ENCODE results near the gene C1QTNF9B.

DNA sequence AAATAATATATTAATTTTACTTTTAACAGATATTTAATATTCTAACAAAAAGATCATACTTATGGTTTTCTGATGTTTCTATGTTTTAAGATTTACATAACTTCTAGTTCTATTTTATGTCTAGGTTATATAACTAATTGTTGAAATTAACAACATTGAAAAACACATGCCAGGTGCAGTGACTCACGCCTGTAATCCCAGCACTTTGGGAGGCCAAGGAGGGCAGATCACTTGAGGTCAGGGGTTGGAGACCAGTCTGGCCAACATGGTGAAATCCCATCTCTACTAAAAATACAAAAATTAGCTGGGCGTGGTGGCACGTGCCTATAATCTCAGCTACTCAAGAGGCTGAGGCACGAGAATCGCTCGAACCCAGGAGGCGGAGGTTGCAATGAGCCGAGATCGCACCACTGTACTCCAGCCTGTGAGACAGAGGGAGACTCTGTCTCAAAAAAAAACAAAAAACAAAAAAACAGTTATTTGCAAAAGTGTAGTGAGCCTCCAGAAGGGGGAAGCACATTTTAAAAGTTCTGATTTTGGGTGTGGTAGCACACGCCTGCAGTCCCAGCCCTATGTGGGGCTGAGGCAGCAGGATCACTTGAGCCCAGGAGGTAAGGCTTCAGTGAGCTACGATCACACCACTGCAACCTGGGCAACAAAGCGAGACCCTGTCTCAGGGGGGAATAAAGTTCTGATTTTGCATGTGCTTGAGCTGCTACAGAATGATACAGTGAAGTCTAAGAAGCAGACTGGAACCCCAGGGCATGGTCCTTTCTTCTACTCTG lies 26.8 kb downstream of the C1QTNF9B start:
- TF ChIP-seq POLR2A (IDR thresholded peaks at IDR 0.05) (no peak), EP300 (IDR thresholded peaks at IDR 0.05) (no peak)
- TF ChIP-seq, protein P1, sequence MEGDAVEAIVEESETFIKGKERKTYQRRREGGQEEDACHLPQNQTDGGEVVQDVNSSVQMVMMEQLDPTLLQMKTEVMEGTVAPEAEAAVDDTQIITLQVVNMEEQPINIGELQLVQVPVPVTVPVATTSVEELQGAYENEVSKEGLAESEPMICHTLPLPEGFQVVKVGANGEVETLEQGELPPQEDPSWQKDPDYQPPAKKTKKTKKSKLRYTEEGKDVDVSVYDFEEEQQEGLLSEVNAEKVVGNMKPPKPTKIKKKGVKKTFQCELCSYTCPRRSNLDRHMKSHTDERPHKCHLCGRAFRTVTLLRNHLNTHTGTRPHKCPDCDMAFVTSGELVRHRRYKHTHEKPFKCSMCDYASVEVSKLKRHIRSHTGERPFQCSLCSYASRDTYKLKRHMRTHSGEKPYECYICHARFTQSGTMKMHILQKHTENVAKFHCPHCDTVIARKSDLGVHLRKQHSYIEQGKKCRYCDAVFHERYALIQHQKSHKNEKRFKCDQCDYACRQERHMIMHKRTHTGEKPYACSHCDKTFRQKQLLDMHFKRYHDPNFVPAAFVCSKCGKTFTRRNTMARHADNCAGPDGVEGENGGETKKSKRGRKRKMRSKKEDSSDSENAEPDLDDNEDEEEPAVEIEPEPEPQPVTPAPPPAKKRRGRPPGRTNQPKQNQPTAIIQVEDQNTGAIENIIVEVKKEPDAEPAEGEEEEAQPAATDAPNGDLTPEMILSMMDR (IDR thresholded peaks at IDR 0.05) = no peak
